Kidney (tissue), 14 donors: ENCODE results near the gene MCF2L. TPM values are rescaled to one million over a fixed set of nuclear protein-coding genes. Genes with fewer than 3 reads are reported as not detected.

Experiments used
- DNase-seq, 5 donors: peaks; one replicate each; pipeline ENCODE4 v3.0.0-alpha.2; 2013 to 2020
- FAIRE-seq: peaks from 2 replicates; lab custom pipeline; 2012; peaks lifted over from hg19 to GRCh38; lab: Jason Lieb, UNC
- H3K27ac ChIP-seq, 2 donors: one replicate each; pipeline ENCODE4 v1.7.0; 2013; ENCODE audit warnings: low read depth in 2 of 2, low read length in 2 of 2, inconsistent platforms in 1 of 2
- H3K27me3 ChIP-seq: one replicate; pipeline ENCODE4 v1.7.1; 2013; ENCODE audit warnings: low read length, inconsistent platforms; ENCODE audit not compliant: control insufficient read depth, insufficient read depth
- H3K36me3 ChIP-seq, 3 donors: one replicate each; pipeline versions ENCODE4 v1.7.0 to v1.7.1; 2013; ENCODE audit warnings: low read length in 3 of 3, control low read depth in 1 of 3, inconsistent platforms in 1 of 3; ENCODE audit not compliant: insufficient read depth in 3 of 3, control insufficient read depth in 2 of 3
- H3K4me1 ChIP-seq, 3 donors: one replicate each; pipeline versions ENCODE4 v1.7.0 to v1.7.1; 2013; ENCODE audit warnings: low read length in 3 of 3, inconsistent platforms in 1 of 3, low read depth in 1 of 3; ENCODE audit not compliant: control insufficient read depth in 2 of 3, insufficient read depth in 2 of 3
- H3K4me3 ChIP-seq, 3 donors: one replicate each; pipeline versions ENCODE4 v1.7.0 to v1.8.1; 2013; ENCODE audit warnings: low read length in 3 of 3, control low read depth in 1 of 3, inconsistent platforms in 1 of 3
- H3K9ac ChIP-seq, 3 donors: one replicate each; pipeline versions ENCODE4 v1.7.0 to v1.7.1; 2013; ENCODE audit warnings: low read length in 3 of 3, control low read depth in 1 of 3, inconsistent platforms in 1 of 3
- H3K9me3 ChIP-seq, 3 donors: one replicate each; pipeline versions ENCODE4 v1.7.0 to v1.7.1; 2013; ENCODE audit warnings: low read length in 3 of 3, control low read depth in 1 of 3, inconsistent platforms in 1 of 3; ENCODE audit not compliant: control insufficient read depth in 2 of 3, insufficient read depth in 1 of 3
- intact Hi-C: fragments of 100-400 bp; cut with DNase I; formaldehyde crosslinking; loops from one replicate; pipeline ENCODE4 v1.11.1; 2022
- polyA plus RNA-seq: library from polyadenylated mRNA; stranded (reverse); fragments of 350-450 nt; fragmentation: Illumina TruSeq; extraction: RNeasy Lipid Tissue Mini Kit (QIAGEN cat#74804); gene quantifications from one replicate; pipeline ENCODE4 v1.2.3, GENCODE V29; 2014; ENCODE audit warnings: low read depth, low replicate concordance; ENCODE audit not compliant: insufficient read depth
- total RNA-seq: library from RNA; stranded (reverse); fragmentation: NEBNext Ultra II Directional; extraction: Animal tissue kit (Norgen Biotek cat#: 25700); gene quantifications from one replicate; pipeline ENCODE4 v1.2.1, GENCODE V29; 2021
- TF ChIP-seq, protein P1 (sequence below): IDR thresholded peaks from 3 replicates; pipeline ENCODE4 v1.5.1; 2012; ENCODE audit warnings: mild to moderate bottlenecking, moderate library complexity, borderline replicate concordance; ENCODE audit not compliant: insufficient read depth; ENCODE audit errors: extremely low read depth
- donor health status: control.
- donor health status: control.
- donor health status: control.
- donor health status: control.
- donor health status: control.
- donor health status: DM: yes; HTN: yes; CAD: no.
- donor health status: Normal renal cell carcinoma (clear cell type).

MCF2L gene
- total and polyA plus RNA-seq, 2 donors from 2014 or later = 12.1 to 61.9 TPM

DNA sequence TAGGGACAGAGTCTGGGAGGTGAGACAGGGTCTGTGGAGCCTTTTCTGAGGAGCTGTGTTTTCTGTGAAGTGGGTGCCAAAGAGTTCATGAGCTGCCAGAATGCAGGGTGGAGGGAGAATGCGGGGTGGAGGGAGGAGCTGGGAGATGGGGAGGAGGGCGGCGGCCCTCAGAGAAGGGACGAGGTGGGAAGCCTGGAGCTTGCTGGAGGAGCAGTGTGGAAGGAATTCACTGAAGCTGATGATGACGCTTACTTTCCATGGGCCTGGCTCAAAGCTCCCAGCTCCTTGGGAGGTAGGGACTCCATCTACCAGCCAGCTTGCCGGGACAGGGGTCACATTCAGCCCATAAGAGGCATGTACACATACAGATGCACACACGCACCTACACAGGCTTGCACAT, 62.5 kb downstream of the MCF2L start:
- FAIRE-seq = no peak
- no peak overlapping the region for H3K4me3 ChIP-seq
- H3K4me1 ChIP-seq = no peaks in the 10 kb centered on the region
- TF ChIP-seq, protein P1, sequence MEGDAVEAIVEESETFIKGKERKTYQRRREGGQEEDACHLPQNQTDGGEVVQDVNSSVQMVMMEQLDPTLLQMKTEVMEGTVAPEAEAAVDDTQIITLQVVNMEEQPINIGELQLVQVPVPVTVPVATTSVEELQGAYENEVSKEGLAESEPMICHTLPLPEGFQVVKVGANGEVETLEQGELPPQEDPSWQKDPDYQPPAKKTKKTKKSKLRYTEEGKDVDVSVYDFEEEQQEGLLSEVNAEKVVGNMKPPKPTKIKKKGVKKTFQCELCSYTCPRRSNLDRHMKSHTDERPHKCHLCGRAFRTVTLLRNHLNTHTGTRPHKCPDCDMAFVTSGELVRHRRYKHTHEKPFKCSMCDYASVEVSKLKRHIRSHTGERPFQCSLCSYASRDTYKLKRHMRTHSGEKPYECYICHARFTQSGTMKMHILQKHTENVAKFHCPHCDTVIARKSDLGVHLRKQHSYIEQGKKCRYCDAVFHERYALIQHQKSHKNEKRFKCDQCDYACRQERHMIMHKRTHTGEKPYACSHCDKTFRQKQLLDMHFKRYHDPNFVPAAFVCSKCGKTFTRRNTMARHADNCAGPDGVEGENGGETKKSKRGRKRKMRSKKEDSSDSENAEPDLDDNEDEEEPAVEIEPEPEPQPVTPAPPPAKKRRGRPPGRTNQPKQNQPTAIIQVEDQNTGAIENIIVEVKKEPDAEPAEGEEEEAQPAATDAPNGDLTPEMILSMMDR = no peak
- no peak overlapping the region for H3K9ac ChIP-seq
- peak in 1 of 5 donors; percentile 46 for DNase-seq
- no peak overlapping the region for H3K27ac ChIP-seq
- intact Hi-C loops = no loop called here
- no peaks in the 10 kb centered on the region for H3K27me3 ChIP-seq
- peaks cover 0 to 5% (median 0%) of the 10 kb centered on the region in 3 donors for H3K36me3 ChIP-seq
- H3K9me3 ChIP-seq = no peaks in the 10 kb centered on the region

DNA sequence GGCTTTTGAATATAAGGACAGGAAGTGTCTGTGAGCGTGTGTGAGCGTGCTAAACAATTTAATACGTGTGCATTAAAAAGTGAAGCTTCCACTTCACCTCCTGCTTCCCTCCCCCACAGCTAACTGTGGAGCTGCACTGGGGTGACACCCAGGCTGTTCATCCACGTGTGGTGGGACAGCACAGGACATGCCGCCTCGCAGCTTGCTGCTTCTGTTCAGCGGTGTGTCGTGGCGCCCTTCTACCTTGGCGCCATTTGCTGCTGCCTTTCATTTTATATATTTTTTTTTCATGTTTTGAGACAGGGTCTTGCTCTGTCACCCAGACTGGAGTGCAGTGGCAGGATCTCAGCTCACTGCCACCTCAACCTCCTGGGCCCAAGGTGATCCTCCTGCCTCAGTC, 63.3 kb downstream of the MCF2L start:
- TF ChIP-seq, protein P1 = no peak
- H3K9ac ChIP-seq = no peak overlapping the region
- H3K27me3 ChIP-seq = no peaks in the 10 kb centered on the region
- FAIRE-seq = no peak
- peaks cover 0 to 5% (median 2%) of the 10 kb centered on the region in 3 donors for H3K36me3 ChIP-seq
- H3K27ac ChIP-seq = no peak overlapping the region
- H3K4me1 ChIP-seq = no peaks in the 10 kb centered on the region
- intact Hi-C loops = no loop called here
- H3K4me3 ChIP-seq = no peak overlapping the region
- no peaks in the 10 kb centered on the region for H3K9me3 ChIP-seq
- DNase-seq = peak in 1 of 5 donors; percentile 46

DNA sequence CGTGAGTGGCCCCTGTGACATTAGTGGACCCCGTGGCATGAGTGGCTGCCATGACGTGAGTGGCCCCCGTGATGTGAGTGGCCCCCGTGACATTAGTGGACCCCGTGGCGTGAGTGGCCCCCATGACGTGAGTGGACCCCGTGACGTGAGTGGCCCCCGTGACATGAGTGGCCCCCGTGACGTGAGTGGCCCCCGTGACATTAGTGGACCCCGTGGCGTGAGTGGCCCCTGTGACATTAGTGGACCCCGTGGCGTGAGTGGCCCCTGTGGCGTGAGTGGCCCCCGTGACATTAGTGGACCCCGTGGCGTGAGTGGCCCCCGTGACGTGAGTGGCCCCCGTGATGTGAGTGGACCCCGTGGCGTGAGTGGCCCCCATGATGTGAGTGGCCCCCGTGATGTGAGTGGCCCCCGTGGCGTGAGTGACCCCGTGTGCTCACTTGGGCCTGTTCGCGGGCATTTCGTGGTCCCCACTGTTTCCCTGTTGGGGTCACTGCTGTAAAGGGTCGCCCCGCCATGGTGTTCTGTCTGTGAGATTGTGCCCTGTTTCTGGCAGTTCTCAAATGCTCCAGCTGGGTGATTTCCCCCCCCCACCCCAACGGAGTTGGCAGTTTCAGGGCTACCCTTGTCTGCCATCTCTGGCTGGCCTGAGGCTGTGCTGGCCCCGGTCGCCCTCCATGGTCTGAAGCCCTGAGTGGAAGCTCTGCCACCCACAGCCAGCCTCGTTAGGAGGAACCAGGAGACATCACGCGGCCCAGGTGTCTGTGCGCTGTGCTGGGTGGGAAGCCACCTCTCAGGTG, 64.2 kb downstream of the MCF2L start:
- FAIRE-seq (no peak), DNase-seq (peak in 1 of 5 donors; percentile 51)
- H3K4me1 ChIP-seq = no peaks in the 10 kb centered on the region
- no peak overlapping the region for H3K27ac ChIP-seq
- no peaks in the 10 kb centered on the region for H3K9me3 ChIP-seq
- H3K4me3 ChIP-seq = no peak overlapping the region
- TF ChIP-seq, protein P1 = no peak
- no peak overlapping the region for H3K9ac ChIP-seq
- H3K27me3 ChIP-seq = no peaks in the 10 kb centered on the region
- peaks cover 0 to 5% (median 2%) of the 10 kb centered on the region in 3 donors for H3K36me3 ChIP-seq
- intact Hi-C loops = no loop called here
